Measurements from ENCODE around the gene NEU1. TPM values are rescaled to one million over a fixed set of nuclear protein-coding genes. Genes with fewer than 3 reads are reported as not detected.

The NEU1 gene
- total RNA-seq, 1 donor from 2014 or later: 31.9 TPM

GRCh38 chr6:31834367-31835250 lies 28.0 kb downstream of the NEU1 start:
- Mint-ChIP-seq H3K27ac (ENCODE audit: unreplicated experiment) (peak overlapping the region; percentile 97), H3K36me3 (ENCODE audit: low read depth, unreplicated experiment) (peaks cover 14% of the 10 kb centered on the region), H3K4me1 (ENCODE audit: unreplicated experiment) (peaks cover 24% of the 10 kb centered on the region), H3K4me3 (ENCODE audit: unreplicated experiment) (peak overlapping the region; percentile 98), H3K9me3 (ENCODE audit: unreplicated experiment) (no peaks in the 10 kb centered on the region), H3K27me3 (ENCODE audit: unreplicated experiment) (peaks cover 2% of the 10 kb centered on the region)
- no peak for TF ChIP-seq CTCF (IDR thresholded peaks at IDR 0.05; ENCODE audit: unreplicated experiment)
- DNase-seq (ENCODE audit: low spot score): peak; percentile 72

GRCh38 chr6:31831350-31832215 lies 31.0 kb downstream of the NEU1 start:
- no peak overlapping the region for H3K27ac Mint-ChIP-seq (ENCODE audit: unreplicated experiment)
- H3K4me1 Mint-ChIP-seq (ENCODE audit: unreplicated experiment): peaks cover 14% of the 10 kb centered on the region
- no peaks in the 10 kb centered on the region for H3K9me3 Mint-ChIP-seq (ENCODE audit: unreplicated experiment)
- H3K36me3 Mint-ChIP-seq (ENCODE audit: low read depth, unreplicated experiment): no peaks in the 10 kb centered on the region
- peaks cover 3% of the 10 kb centered on the region for H3K27me3 Mint-ChIP-seq (ENCODE audit: unreplicated experiment)
- TF ChIP-seq CTCF (IDR thresholded peaks at IDR 0.05; ENCODE audit: unreplicated experiment): no peak
- H3K4me3 Mint-ChIP-seq (ENCODE audit: unreplicated experiment): peak overlapping the region; percentile 91
- DNase-seq (ENCODE audit: low spot score): no peak

- TF ChIP-seq CTCF (IDR thresholded peaks at IDR 0.05; ENCODE audit: unreplicated experiment): no peak
- H3K4me1 Mint-ChIP-seq (ENCODE audit: unreplicated experiment): peaks cover 7% of the 10 kb centered on the region
- H3K27ac Mint-ChIP-seq (ENCODE audit: unreplicated experiment): no peak overlapping the region
- DNase-seq (ENCODE audit: low spot score): no peak
- no peaks in the 10 kb centered on the region for H3K36me3 Mint-ChIP-seq (ENCODE audit: low read depth, unreplicated experiment)
- H3K4me3 Mint-ChIP-seq (ENCODE audit: unreplicated experiment): peak overlapping the region; percentile 91
- no peaks in the 10 kb centered on the region for H3K9me3 Mint-ChIP-seq (ENCODE audit: unreplicated experiment)
- H3K27me3 Mint-ChIP-seq (ENCODE audit: unreplicated experiment): peaks cover 3% of the 10 kb centered on the region
These were observed 31.7 kb downstream of the NEU1 start for GRCh38 chr6:31830886-31831335.

- Mint-ChIP-seq H3K9me3 (ENCODE audit: unreplicated experiment) (no peaks in the 10 kb centered on the region), H3K36me3 (ENCODE audit: low read depth, unreplicated experiment) (no peaks in the 10 kb centered on the region), H3K4me1 (ENCODE audit: unreplicated experiment) (peaks cover 17% of the 10 kb centered on the region), H3K27me3 (ENCODE audit: unreplicated experiment) (peaks cover 3% of the 10 kb centered on the region), H3K27ac (ENCODE audit: unreplicated experiment) (peak overlapping the region; percentile 51), H3K4me3 (ENCODE audit: unreplicated experiment) (peak overlapping the region; percentile 91)
- TF ChIP-seq CTCF (IDR thresholded peaks at IDR 0.05; ENCODE audit: unreplicated experiment): no peak
- no peak for DNase-seq (ENCODE audit: low spot score)
These were observed 32.9 kb downstream of the NEU1 start for GRCh38 chr6:31829633-31830283.

All from endothelial cell (in vitro differentiated cells).